Omental fat pad (tissue), 4 donors: ENCODE data around the gene BCAP31. TPM values are rescaled to one million over a fixed set of nuclear protein-coding genes. Genes with fewer than 3 reads are reported as not detected.
A peak's percentile ranks its signal among the peaks of the same experiment; 100 is the strongest.

Experiments
- ATAC-seq: fragments of 150-250 bp; one replicate; pipeline ENCODE4 v1.9.1; 2016; ENCODE audit warnings: mild to moderate bottlenecking, moderate library complexity; ENCODE audit not compliant: low FRiP score
- DNase-seq: peaks from one replicate; pipeline ENCODE4 v3.0.0-alpha.2; 2019; ENCODE audit warnings: low spot score
- CTCF ChIP-seq, 3 donors: fragments of 450-650 bp; IDR thresholded peaks; one replicate each; pipeline ENCODE4 v1.5.1; 2016 to 2017; ENCODE audit warnings: antibody characterized with exemption in 3 of 3, mild to moderate bottlenecking in 3 of 3, moderate library complexity in 2 of 3
- total RNA-seq, 4 donors: library from RNA; depleted of rRNA; stranded (reverse); fragments of >200 nt; gene quantifications; one replicate each; pipeline ENCODE4 v1.1.0, GENCODE V29; 2016

Gene BCAP31
- total RNA-seq, 4 donors from 2014 or later = 119 to 421 (median 240) TPM

GRCh38 chrX:153688506-153688905 lies 35.7 kb downstream of the BCAP31 start:
- no peak for ATAC-seq
- no peak for TF ChIP-seq CTCF (IDR thresholded peaks at IDR 0.05)
- no peak for DNase-seq

- DNase-seq (no peak), ATAC-seq (no peak)
- TF ChIP-seq CTCF (IDR thresholded peaks at IDR 0.05) = no peak
Measured at GRCh38 chrX:153688071-153688470, 36.1 kb downstream of the BCAP31 start.

GRCh38 chrX:153687121-153688039 lies 36.8 kb downstream of the BCAP31 start, which contains the start of gene SLC6A8:
SLC6A8 (plus strand) TSS chrX:153687926; CDS start chrX:153688575, 649 bp downstream.
- peak; percentile 34 for DNase-seq

GRCh38 chrX:153686711-153687110 lies 37.5 kb downstream of the BCAP31 start:
- no peak for DNase-seq

More at GRCh38 chrX:153687121-153688039, 36.8 kb downstream of the BCAP31 start, which contains the start of gene SLC6A8:
- peak; percentile 47 for ATAC-seq
- TF ChIP-seq CTCF (IDR thresholded peaks at IDR 0.05) = no peak

GRCh38 chrX:153685751-153686696 lies 38.2 kb downstream of the BCAP31 start:
- no peak for DNase-seq
- ATAC-seq = no peak
- no peak for TF ChIP-seq CTCF (IDR thresholded peaks at IDR 0.05)

More at GRCh38 chrX:153686711-153687110, 37.5 kb downstream of the BCAP31 start:
- ATAC-seq = no peak
- TF ChIP-seq CTCF (IDR thresholded peaks at IDR 0.05) = no peak

GRCh38 chrX:153685156-153685536 lies 39.0 kb downstream of the BCAP31 start:
- DNase-seq = no peak
- TF ChIP-seq CTCF (IDR thresholded peaks at IDR 0.05) = no peak
- ATAC-seq = no peak
